ENCODE results near the gene RNPS1. TPM values are rescaled to one million over a fixed set of nuclear protein-coding genes. Genes with fewer than 3 reads are reported as not detected.
A peak's percentile ranks its signal among the peaks of the same experiment; 100 is the strongest.

Gene RNPS1
- total and polyA plus RNA-seq, 4 donors = 92.0 to 144 (median 112) TPM

- H3K36me3 ChIP-seq (ENCODE audit: control insufficient read depth in 4 of 4, insufficient read depth in 4 of 4, low read length in 4 of 4) = peaks cover 0 to 37% (median 0%) of the 10 kb centered on the region in 4 donors
- no peak overlapping the region for H3K4me3 ChIP-seq
- no peak for TF ChIP-seq CTCF (IDR thresholded peaks at IDR 0.05; ENCODE audit: control extremely low read depth, extremely low read depth)
- 87% methylated on average over 26 of the region's 26 CpGs for WGBS, 2 donors
- ATAC-seq (ENCODE audit: insufficient read depth, low FRiP score) = no peak
- no peak overlapping the region for H3K9ac ChIP-seq (ENCODE audit: insufficient read depth in 1 of 2, low read length in 2 of 2)
- no peaks in the 10 kb centered on the region for H3K27me3 ChIP-seq (ENCODE audit: control insufficient read depth in 3 of 3, insufficient read depth in 3 of 3, low read length in 2 of 3)
- no peaks in the 10 kb centered on the region for H3K4me1 ChIP-seq (ENCODE audit: control insufficient read depth in 5 of 5, insufficient read depth in 5 of 5, low read length in 5 of 5)
- no peaks in the 10 kb centered on the region for H3K9me3 ChIP-seq (ENCODE audit: control insufficient read depth in 4 of 4, insufficient read depth in 3 of 4, low read length in 3 of 4)
- H3K27ac ChIP-seq (ENCODE audit: low read depth in 1 of 2, low read length in 1 of 2) = no peak overlapping the region
- DNase-seq = no peak
Observed at GRCh38 chr16:2276368-2277195, 8.7 kb upstream of the RNPS1 start.

GRCh38 chr16:2275476-2276367 lies 7.8 kb upstream of the RNPS1 start:
- ATAC-seq (ENCODE audit: insufficient read depth, low FRiP score) (no peak), DNase-seq (peak in 1 of 3 donors; percentile 7)
- Histone ChIP-seq H3K9ac (ENCODE audit: insufficient read depth in 1 of 2, low read length in 2 of 2) (no peak overlapping the region), H3K9me3 (ENCODE audit: control insufficient read depth in 4 of 4, insufficient read depth in 3 of 4, low read length in 3 of 4) (no peaks in the 10 kb centered on the region), H3K4me1 (ENCODE audit: control insufficient read depth in 5 of 5, insufficient read depth in 5 of 5, low read length in 5 of 5) (no peaks in the 10 kb centered on the region), H3K36me3 (ENCODE audit: control insufficient read depth in 4 of 4, insufficient read depth in 4 of 4, low read length in 4 of 4) (peaks cover 0 to 29% (median 0%) of the 10 kb centered on the region in 4 donors), H3K27me3 (ENCODE audit: control insufficient read depth in 3 of 3, insufficient read depth in 3 of 3, low read length in 2 of 3) (no peaks in the 10 kb centered on the region), H3K27ac (ENCODE audit: low read depth in 1 of 2, low read length in 1 of 2) (no peak overlapping the region), H3K4me3 (no peak overlapping the region)
- 82 to 86% methylated on average over 30 of the region's 30 CpGs for WGBS, 2 donors
- TF ChIP-seq CTCF (IDR thresholded peaks at IDR 0.05; ENCODE audit: control extremely low read depth, extremely low read depth) = no peak

GRCh38 chr16:2273931-2274330 lies 6.0 kb upstream of the RNPS1 start:
- Histone ChIP-seq H3K27ac (ENCODE audit: low read depth in 1 of 2, low read length in 1 of 2) (no peak overlapping the region), H3K9ac (ENCODE audit: insufficient read depth in 1 of 2, low read length in 2 of 2) (no peak overlapping the region), H3K4me1 (ENCODE audit: control insufficient read depth in 5 of 5, insufficient read depth in 5 of 5, low read length in 5 of 5) (peaks cover 0 to 12% (median 4%) of the 10 kb centered on the region in 5 donors), H3K36me3 (ENCODE audit: control insufficient read depth in 4 of 4, insufficient read depth in 4 of 4, low read length in 4 of 4) (peaks cover 0 to 23% (median 0%) of the 10 kb centered on the region in 4 donors), H3K4me3 (no peak overlapping the region), H3K27me3 (ENCODE audit: control insufficient read depth in 3 of 3, insufficient read depth in 3 of 3, low read length in 2 of 3) (no peaks in the 10 kb centered on the region), H3K9me3 (ENCODE audit: control insufficient read depth in 4 of 4, insufficient read depth in 3 of 4, low read length in 3 of 4) (no peaks in the 10 kb centered on the region)
- ATAC-seq (ENCODE audit: insufficient read depth, low FRiP score) = no peak
- TF ChIP-seq CTCF (IDR thresholded peaks at IDR 0.05; ENCODE audit: control extremely low read depth, extremely low read depth) = no peak
- DNase-seq = no peak
- 85 to 93% methylated on average over 10 of the region's 10 CpGs for WGBS, 2 donors

Data from lung (tissue), 12 donors.